PFSK-1 (cell line): ENCODE measurements around the gene N4BP3.

Experiments used
- FOXP2 ChIP-seq: optimal IDR thresholded peaks from 2 replicates; pipeline ENCODE3; 2011; ENCODE audit warnings: borderline replicate concordance, control low read depth, inconsistent platforms; ENCODE audit not compliant: insufficient read depth; ENCODE audit errors: extremely low read length, extremely low read depth
- SIN3A ChIP-seq: IDR thresholded peaks from 2 replicates; pipeline ENCODE4 v1.6.1; 2012; ENCODE audit warnings: mild to moderate bottlenecking, low read length, moderate library complexity, borderline replicate concordance; ENCODE audit not compliant: insufficient read depth

GRCh38 chr5:178083922-178084321 is 29.4 kb upstream of the N4BP3 start:
- TF ChIP-seq SIN3A, result no peak
- no peak for TF ChIP-seq FOXP2
